Uterus (tissue), 2 donors: ENCODE results near the gene SLC4A11.

Source experiments
- POLR2A ChIP-seq, 2 donors: fragments of 450-650 bp; IDR thresholded peaks; one replicate each; pipeline ENCODE4 v1.6.1; 2016; ENCODE audit warnings: antibody characterized with exemption in 2 of 2, mild to moderate bottlenecking in 1 of 2, moderate library complexity in 1 of 2
- TF ChIP-seq, protein P1 (sequence below), 4 experiments: fragments of 200-600 bp in 2 of 4; fragments of 450-650 bp in 2 of 4; sonication (generic) in 2 of 4; IDR thresholded peaks; one replicate each; pipeline ENCODE4 v1.5.1; 2016 to 2019; ENCODE audit warnings: antibody characterized with exemption in 4 of 4, mild to moderate bottlenecking in 2 of 4, moderate library complexity in 1 of 4

DNA sequence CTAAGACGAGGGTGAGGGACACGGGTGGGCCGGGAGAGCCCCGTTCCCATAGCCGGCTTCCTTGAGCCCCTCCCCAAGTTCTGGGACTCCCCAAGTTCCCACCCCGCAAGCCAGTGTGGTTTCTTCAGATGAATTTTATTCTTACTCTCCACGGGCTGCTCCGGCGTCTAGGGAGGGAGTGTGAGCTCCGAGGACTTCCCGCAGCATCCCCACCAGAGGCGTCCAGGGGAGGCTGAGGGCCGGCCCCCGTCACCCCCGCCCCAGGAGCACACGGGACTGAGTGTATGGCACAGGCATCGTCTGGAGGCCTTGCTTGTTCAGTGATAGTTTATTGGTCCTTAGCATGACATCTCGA, 10.0 kb upstream of the SLC4A11 start:
- TF ChIP-seq, protein P1, sequence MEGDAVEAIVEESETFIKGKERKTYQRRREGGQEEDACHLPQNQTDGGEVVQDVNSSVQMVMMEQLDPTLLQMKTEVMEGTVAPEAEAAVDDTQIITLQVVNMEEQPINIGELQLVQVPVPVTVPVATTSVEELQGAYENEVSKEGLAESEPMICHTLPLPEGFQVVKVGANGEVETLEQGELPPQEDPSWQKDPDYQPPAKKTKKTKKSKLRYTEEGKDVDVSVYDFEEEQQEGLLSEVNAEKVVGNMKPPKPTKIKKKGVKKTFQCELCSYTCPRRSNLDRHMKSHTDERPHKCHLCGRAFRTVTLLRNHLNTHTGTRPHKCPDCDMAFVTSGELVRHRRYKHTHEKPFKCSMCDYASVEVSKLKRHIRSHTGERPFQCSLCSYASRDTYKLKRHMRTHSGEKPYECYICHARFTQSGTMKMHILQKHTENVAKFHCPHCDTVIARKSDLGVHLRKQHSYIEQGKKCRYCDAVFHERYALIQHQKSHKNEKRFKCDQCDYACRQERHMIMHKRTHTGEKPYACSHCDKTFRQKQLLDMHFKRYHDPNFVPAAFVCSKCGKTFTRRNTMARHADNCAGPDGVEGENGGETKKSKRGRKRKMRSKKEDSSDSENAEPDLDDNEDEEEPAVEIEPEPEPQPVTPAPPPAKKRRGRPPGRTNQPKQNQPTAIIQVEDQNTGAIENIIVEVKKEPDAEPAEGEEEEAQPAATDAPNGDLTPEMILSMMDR (IDR thresholded peaks at IDR 0.05) = no peak
- TF ChIP-seq POLR2A (IDR thresholded peaks at IDR 0.05) = no peak
